T-helper 1 cell treated with Interleukin-12 subunit alpha and Interleukin-12 subunit beta and Interleukin-4 antibody, amounts not matched to agents 30 ng/mL and 1 ng/mL, for 36 hours (primary cell): ENCODE results near the gene KRAS. TPM values are rescaled to one million over a fixed set of nuclear protein-coding genes. Genes with fewer than 3 reads are reported as not detected.

ENCODE experiments used
- intact Hi-C: fragments of 100-400 bp; cut with micrococcal nuclease; formaldehyde crosslinking; loops from one replicate; pipeline ENCODE4 v1.15.1; 2024
- total RNA-seq: library from RNA; stranded (reverse); gene quantifications from 2 replicates; pipeline ENCODE4 v1.2.3, GENCODE V29; 2022

KRAS gene
- total RNA-seq, 1 donor from 2014 or later, result 43.0 TPM

GRCh38 chr12:25256826-25257225, 6.1 kb upstream of the KRAS start:
- intact Hi-C loops, result no loop called here

- intact Hi-C loops, result no loop called here
Observed at GRCh38 chr12:25256005-25256404, 5.3 kb upstream of the KRAS start.

- intact Hi-C loops, result no loop called here
Observed at GRCh38 chr12:25254271-25254880, 3.6 kb upstream of the KRAS start.

GRCh38 chr12:25253371-25254068, 2.8 kb upstream of the KRAS start:
- intact Hi-C loops, result no loop called here

GRCh38 chr12:25252946-25253345, 2.2 kb upstream of the KRAS start:
- intact Hi-C loops, result no loop called here

GRCh38 chr12:25251769-25252168, 1.0 kb upstream of the KRAS start:
- intact Hi-C loops, result loop anchor here (1.0 to 2.0 kb wide), 6 partner anchors 41 to 1581 kb away; a partner anchor contains a TSS

- intact Hi-C loops, result loop anchor here (1.0 to 2.0 kb wide), 7 partner anchors 9 to 345 kb away; partner anchors contain the start of genes DNAI7 and ETFRF1
Observed at GRCh38 chr12:25249931-25250738, 594 bp downstream of the KRAS start.

GRCh38 chr12:25248732-25249131, 2.0 kb downstream of the KRAS start:
- intact Hi-C loops, result no loop called here

- intact Hi-C loops, result no loop called here
Observed at GRCh38 chr12:25248137-25248536, 2.6 kb downstream of the KRAS start.

- intact Hi-C loops, result no loop called here
Observed at GRCh38 chr12:25245491-25245890, 5.2 kb downstream of the KRAS start.

GRCh38 chr12:25243680-25243990, 7.1 kb downstream of the KRAS start:
- intact Hi-C loops, result no loop called here

- intact Hi-C loops, result no loop called here
Observed at GRCh38 chr12:25242981-25243679, 7.6 kb downstream of the KRAS start.

GRCh38 chr12:25241167-25242020, 9.3 kb downstream of the KRAS start:
- intact Hi-C loops, result loop anchor here (1.0 to 2.0 kb wide), 6 partner anchors 9 to 788 kb away; partner anchors contain the start of gene KRAS

- intact Hi-C loops, result no loop called here
Observed at GRCh38 chr12:25236626-25237025, 14.1 kb downstream of the KRAS start.

GRCh38 chr12:25236190-25236589, 14.5 kb downstream of the KRAS start:
- intact Hi-C loops, result no loop called here

GRCh38 chr12:25213338-25213737, 37.4 kb downstream of the KRAS start:
- intact Hi-C loops, result no loop called here

- intact Hi-C loops, result no loop called here
Observed at GRCh38 chr12:25208554-25208953, 42.2 kb downstream of the KRAS start.

GRCh38 chr12:25207846-25208245, 42.9 kb downstream of the KRAS start:
- intact Hi-C loops, result no loop called here

- intact Hi-C loops, result no loop called here
Observed at GRCh38 chr12:25207411-25207810, 43.3 kb downstream of the KRAS start.

- intact Hi-C loops, result no loop called here
Observed at GRCh38 chr12:25202137-25202536, 48.6 kb downstream of the KRAS start.

GRCh38 chr12:25200703-25201102, 50.0 kb downstream of the KRAS start:
- intact Hi-C loops, result no loop called here
